Measurements from ENCODE around the gene VOPP1. TPM values are rescaled to one million over a fixed set of nuclear protein-coding genes. Genes with fewer than 3 reads are reported as not detected.

The VOPP1 gene
- total RNA-seq, 4 donors from 2014 or later = 22.1 to 79.2 (median 73.9) TPM

DNA sequence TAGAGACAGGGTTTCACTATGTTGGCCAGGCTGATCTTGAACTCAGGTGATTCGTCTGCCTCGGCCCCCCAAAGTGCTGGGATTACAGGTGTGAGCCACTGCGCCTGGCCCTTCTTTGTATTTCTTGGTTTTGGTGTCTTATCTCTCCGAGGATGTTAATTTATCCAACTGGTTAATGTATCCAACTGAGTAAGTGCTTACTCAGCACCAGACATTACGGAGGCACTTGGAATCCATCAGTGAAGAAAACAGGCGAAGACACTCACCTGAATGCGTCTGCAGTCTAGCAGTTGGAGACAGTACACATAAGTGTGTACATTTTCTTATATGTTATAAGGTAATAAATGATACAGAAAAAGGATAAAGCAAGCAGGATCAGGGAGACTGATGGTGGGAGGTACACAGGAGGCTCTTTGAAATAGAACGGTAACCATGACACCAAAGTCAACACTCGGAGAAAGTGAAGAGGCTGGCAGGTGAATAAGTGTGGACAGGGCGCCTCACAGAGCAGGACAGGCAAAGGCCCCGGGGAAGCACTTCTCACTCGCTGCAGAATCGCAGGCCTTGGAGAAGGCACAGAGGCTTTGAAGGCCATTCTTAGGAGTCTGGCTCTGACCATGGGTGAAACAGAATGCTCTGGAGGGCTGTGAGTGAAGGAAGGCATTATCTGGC is 134.1 kb downstream of the VOPP1 start:
- DNase-seq = no peak
- no peaks in the 10 kb centered on the region for H3K9me3 ChIP-seq
- intact Hi-C loops (cut with DNase I; ENCODE audit: low total_unique reads) = no loop called here
- H3K27ac ChIP-seq = no peak overlapping the region
- no peaks in the 10 kb centered on the region for H3K36me3 ChIP-seq
- TF ChIP-seq EP300 (IDR thresholded peaks at IDR 0.05; ENCODE audit: low read depth) = no peak
- 89 to 92% methylated on average over 9 to 13 of the region's 13 CpGs for WGBS, 2 donors (ENCODE audit: low coverage in 1 of 2)
- in situ Hi-C loops (cut with MboI; ENCODE audit: low pct_ligation_motif_present in 1 of 4, low pct_unique_long_range_greater_than_20kb in 1 of 4, low sequenced_read_pairs in 3 of 4) = loop anchor here in 1 of 4 donors (10.0 kb wide), 1 partner anchor 157 kb away; no protein-coding TSS in a partner anchor
- no peaks in the 10 kb centered on the region for H3K27me3 ChIP-seq
- no peak overlapping the region for H3K4me3 ChIP-seq
- H3K4me1 ChIP-seq = peaks cover 0 to 4% (median 0%) of the 10 kb centered on the region in 4 donors

DNA sequence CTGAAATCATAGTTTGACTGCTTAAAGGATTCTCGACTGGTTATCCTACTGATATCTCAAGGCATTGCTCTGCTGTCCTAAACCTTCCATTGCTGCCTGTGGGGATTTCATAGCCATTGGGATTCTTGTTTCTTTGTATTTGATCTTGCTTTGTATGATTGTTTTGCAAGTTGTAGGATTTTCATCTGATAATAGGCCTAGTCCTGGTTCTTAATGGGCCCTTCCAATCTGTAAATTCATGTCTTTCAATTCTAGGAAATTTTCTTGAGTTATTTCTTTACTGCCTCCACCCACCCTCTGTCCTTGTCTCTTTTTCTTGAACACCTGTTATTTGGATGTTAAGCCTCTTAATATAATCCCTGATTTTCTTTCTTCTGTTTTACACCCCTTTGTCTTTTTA is 134.9 kb downstream of the VOPP1 start:
- 97% methylated on average over 1 of the region's 1 CpG; no CpG with 5 or more reads in 1 of the 2 donors for WGBS, 2 donors (ENCODE audit: low coverage in 1 of 2)
- intact Hi-C loops (cut with DNase I; ENCODE audit: low total_unique reads) = no loop called here
- no peaks in the 10 kb centered on the region for H3K36me3 ChIP-seq
- H3K4me3 ChIP-seq = no peak overlapping the region
- no peaks in the 10 kb centered on the region for H3K9me3 ChIP-seq
- no peak overlapping the region for H3K27ac ChIP-seq
- H3K4me1 ChIP-seq = peaks cover 0 to 12% (median 7%) of the 10 kb centered on the region in 4 donors
- H3K27me3 ChIP-seq = no peaks in the 10 kb centered on the region
- DNase-seq = no peak
- TF ChIP-seq POLR2AphosphoS5 (IDR thresholded peaks at IDR 0.05) = no peak
- TF ChIP-seq, protein P1, sequence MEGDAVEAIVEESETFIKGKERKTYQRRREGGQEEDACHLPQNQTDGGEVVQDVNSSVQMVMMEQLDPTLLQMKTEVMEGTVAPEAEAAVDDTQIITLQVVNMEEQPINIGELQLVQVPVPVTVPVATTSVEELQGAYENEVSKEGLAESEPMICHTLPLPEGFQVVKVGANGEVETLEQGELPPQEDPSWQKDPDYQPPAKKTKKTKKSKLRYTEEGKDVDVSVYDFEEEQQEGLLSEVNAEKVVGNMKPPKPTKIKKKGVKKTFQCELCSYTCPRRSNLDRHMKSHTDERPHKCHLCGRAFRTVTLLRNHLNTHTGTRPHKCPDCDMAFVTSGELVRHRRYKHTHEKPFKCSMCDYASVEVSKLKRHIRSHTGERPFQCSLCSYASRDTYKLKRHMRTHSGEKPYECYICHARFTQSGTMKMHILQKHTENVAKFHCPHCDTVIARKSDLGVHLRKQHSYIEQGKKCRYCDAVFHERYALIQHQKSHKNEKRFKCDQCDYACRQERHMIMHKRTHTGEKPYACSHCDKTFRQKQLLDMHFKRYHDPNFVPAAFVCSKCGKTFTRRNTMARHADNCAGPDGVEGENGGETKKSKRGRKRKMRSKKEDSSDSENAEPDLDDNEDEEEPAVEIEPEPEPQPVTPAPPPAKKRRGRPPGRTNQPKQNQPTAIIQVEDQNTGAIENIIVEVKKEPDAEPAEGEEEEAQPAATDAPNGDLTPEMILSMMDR (IDR thresholded peaks at IDR 0.05) = no peak
- TF ChIP-seq EP300 (IDR thresholded peaks at IDR 0.05; ENCODE audit: low read depth) = no peak
- TF ChIP-seq POLR2A (IDR thresholded peaks at IDR 0.05) = no peak
- in situ Hi-C loops (cut with MboI; ENCODE audit: low pct_ligation_motif_present in 1 of 4, low pct_unique_long_range_greater_than_20kb in 1 of 4, low sequenced_read_pairs in 3 of 4) = loop anchor here in 1 of 4 donors (10.0 kb wide), 1 partner anchor 157 kb away; no protein-coding TSS in a partner anchor

DNA sequence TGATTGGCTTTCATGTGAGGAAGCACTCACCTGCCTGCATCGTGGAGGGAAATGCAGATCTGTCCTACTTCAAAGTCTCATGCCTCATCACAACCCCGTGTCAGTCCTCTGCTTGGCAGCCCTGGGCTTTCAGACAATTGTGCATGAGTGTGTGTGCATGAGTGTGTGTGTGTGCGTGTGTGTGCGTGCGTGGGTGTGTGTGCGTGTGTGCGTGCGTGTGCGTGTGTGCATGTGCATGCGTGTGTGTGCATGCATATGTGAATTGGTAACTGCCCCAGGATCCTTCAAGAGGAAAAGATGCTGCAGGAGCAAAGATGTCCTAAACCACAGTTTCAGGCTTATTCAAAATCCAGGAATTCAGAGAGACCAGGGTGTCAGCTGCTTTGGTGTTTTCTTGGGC is 135.8 kb downstream of the VOPP1 start:
- in situ Hi-C loops (cut with MboI; ENCODE audit: low pct_ligation_motif_present in 1 of 4, low pct_unique_long_range_greater_than_20kb in 1 of 4, low sequenced_read_pairs in 3 of 4) = loop anchor here in 1 of 4 donors (10.0 kb wide), 1 partner anchor 158 kb away; no protein-coding TSS in a partner anchor
- intact Hi-C loops (cut with DNase I; ENCODE audit: low total_unique reads) = no loop called here
- peaks cover 0 to 17% (median 11%) of the 10 kb centered on the region in 4 donors for H3K4me1 ChIP-seq

DNA sequence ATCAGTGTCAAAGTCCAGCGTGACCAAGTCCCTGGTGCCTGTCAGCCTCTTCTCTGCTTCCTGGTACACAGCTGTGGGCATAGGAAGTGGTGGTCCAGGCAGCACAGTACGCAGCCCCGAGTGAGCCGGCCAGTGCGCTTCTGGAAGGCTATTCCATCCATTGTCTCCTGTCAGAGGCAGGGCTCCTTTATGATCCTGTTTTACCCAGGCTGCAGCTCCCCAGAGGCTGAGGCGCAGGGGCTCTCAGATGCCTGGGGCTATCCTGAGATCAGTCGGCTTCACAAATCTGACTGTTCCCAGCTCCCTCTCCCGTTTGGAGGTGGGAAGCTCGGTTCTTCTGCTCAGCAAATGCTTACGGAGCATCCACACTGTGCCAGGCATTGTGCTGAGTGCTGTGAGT is 136.8 kb downstream of the VOPP1 start:
- 80% methylated on average over 10 of the region's 10 CpGs; no CpG with 5 or more reads in 1 of the 2 donors for WGBS, 2 donors (ENCODE audit: low coverage in 1 of 2)
- in situ Hi-C loops (cut with MboI; ENCODE audit: low pct_ligation_motif_present in 1 of 4, low pct_unique_long_range_greater_than_20kb in 1 of 4, low sequenced_read_pairs in 3 of 4) = loop anchor here in 1 of 4 donors (10.0 kb wide), 1 partner anchor 159 kb away; no protein-coding TSS in a partner anchor
- intact Hi-C loops (cut with DNase I; ENCODE audit: low total_unique reads) = no loop called here
- no peak for TF ChIP-seq EP300 (IDR thresholded peaks at IDR 0.05; ENCODE audit: low read depth)
- TF ChIP-seq, protein P1 (IDR thresholded peaks at IDR 0.05) = no peak
- TF ChIP-seq POLR2A (IDR thresholded peaks at IDR 0.05) = no peak
- TF ChIP-seq POLR2AphosphoS5 (IDR thresholded peaks at IDR 0.05) = no peak
- DNase-seq = no peak
- H3K27me3 ChIP-seq = no peaks in the 10 kb centered on the region
- no peak overlapping the region for H3K4me3 ChIP-seq
- no peaks in the 10 kb centered on the region for H3K36me3 ChIP-seq
- H3K9me3 ChIP-seq = no peaks in the 10 kb centered on the region
- H3K27ac ChIP-seq = no peak overlapping the region
- H3K4me1 ChIP-seq = peaks cover 0 to 27% (median 18%) of the 10 kb centered on the region in 4 donors

More for the DNA sequence above, 135.8 kb downstream of the VOPP1 start:
- Histone ChIP-seq H3K27ac (no peak overlapping the region), H3K9me3 (no peaks in the 10 kb centered on the region), H3K4me3 (no peak overlapping the region), H3K36me3 (no peaks in the 10 kb centered on the region), H3K27me3 (no peaks in the 10 kb centered on the region)
- 85% methylated on average over 10 of the region's 10 CpGs; no CpG with 5 or more reads in 1 of the 2 donors for WGBS, 2 donors (ENCODE audit: low coverage in 1 of 2)
- DNase-seq = no peak
- TF ChIP-seq POLR2A (IDR thresholded peaks at IDR 0.05) = no peak
- TF ChIP-seq, protein P1 (IDR thresholded peaks at IDR 0.05) = no peak
- TF ChIP-seq EP300 (IDR thresholded peaks at IDR 0.05; ENCODE audit: low read depth) = no peak
- TF ChIP-seq POLR2AphosphoS5 (IDR thresholded peaks at IDR 0.05) = no peak

Measured in transverse colon (tissue), 4 donors.